Stimulated activated CD4-positive, alpha-beta T cell treated with anti-CD3 and anti-CD28 coated beads, Interleukin-4, amount 100 ng/mL, for 48 hours (primary cell): ENCODE results near the gene APOL2.
A peak's percentile ranks its signal among the peaks of the same experiment; 100 is the strongest.
"Not testable (repeated sequence)": the region's sequence is repeated elsewhere in the genome, so short reads cannot be mapped to it uniquely, and the experiment has no call there.

Experiments used
- DNase-seq, 2 donors: peaks; one replicate each; pipeline ENCODE4 v3.0.0-alpha.2; 2020; ENCODE audit warnings: low read depth in 2 of 2

APOL2 gene

GRCh38 chr22:36197514-36198146 is 41.7 kb downstream of the APOL2 start:
- no peak for DNase-seq

GRCh38 chr22:36197065-36197440 is 42.3 kb downstream of the APOL2 start:
- no peak for DNase-seq

GRCh38 chr22:36196254-36197064 is 42.9 kb downstream of the APOL2 start:
- no peak for DNase-seq

- DNase-seq: peak in 1 of 2 donors; percentile 19
Measured at GRCh38 chr22:36194971-36195370, 44.4 kb downstream of the APOL2 start.

- no peak for DNase-seq
Measured at GRCh38 chr22:36194385-36194784, 44.9 kb downstream of the APOL2 start.

- DNase-seq: no peak
Measured at GRCh38 chr22:36193577-36193976, 45.8 kb downstream of the APOL2 start.

- DNase-seq: no peak
Measured at GRCh38 chr22:36193171-36193570, 46.2 kb downstream of the APOL2 start.

GRCh38 chr22:36192542-36192941 is 46.8 kb downstream of the APOL2 start:
- no peak for DNase-seq

GRCh38 chr22:36191106-36191836 is 48.1 kb downstream of the APOL2 start:
- DNase-seq: no peak

GRCh38 chr22:36187862-36188261 is 51.5 kb downstream of the APOL2 start:
- DNase-seq: not testable (repeated sequence)

GRCh38 chr22:36185828-36186624 is 53.3 kb downstream of the APOL2 start:
- no peak for DNase-seq

GRCh38 chr22:36184433-36185025 is 54.8 kb downstream of the APOL2 start:
- no peak for DNase-seq

GRCh38 chr22:36183446-36183845 is 55.9 kb downstream of the APOL2 start:
- DNase-seq: no peak

GRCh38 chr22:36182857-36183256 is 56.5 kb downstream of the APOL2 start:
- no peak for DNase-seq

GRCh38 chr22:36182056-36182455 is 57.3 kb downstream of the APOL2 start:
- DNase-seq: no peak

GRCh38 chr22:36180928-36181327 is 58.4 kb downstream of the APOL2 start:
- DNase-seq: no peak

GRCh38 chr22:36180038-36180880 is 59.1 kb downstream of the APOL2 start:
- peak; percentile 79 to 90 for DNase-seq

- DNase-seq: no peak
Measured at GRCh38 chr22:36177160-36177559, 62.2 kb downstream of the APOL2 start.
